ENCODE data around the gene AARS1.

DNA sequence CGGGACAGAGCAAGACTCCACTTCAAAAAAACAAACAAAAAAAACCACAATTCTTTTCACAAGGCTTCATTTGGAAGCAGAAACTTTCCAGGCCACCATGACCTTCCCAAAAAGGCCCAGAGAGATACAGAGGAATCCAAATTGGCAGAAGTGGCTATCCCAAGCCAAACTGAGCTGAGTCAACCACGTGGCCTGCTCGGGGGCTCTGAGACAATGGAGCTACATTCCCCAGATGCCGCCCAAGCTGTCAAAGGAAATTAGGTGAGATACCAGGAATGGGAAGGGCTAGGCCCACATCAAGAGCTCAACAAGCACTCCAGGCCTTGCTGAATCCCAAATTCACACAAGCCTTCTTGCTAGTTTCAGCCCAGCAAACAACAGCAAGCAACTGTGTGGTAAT is 31.9 kb downstream of the AARS1 start:
- TF ChIP-seq EZH2phosphoT487 (IDR thresholded peaks at IDR 0.05; ENCODE audit: low read depth, severe bottlenecking, unreplicated experiment), result no peak
- TF ChIP-seq EZH2 (IDR thresholded peaks at IDR 0.05; ENCODE audit: borderline replicate concordance), result no peak
- TF ChIP-seq, protein P1, sequence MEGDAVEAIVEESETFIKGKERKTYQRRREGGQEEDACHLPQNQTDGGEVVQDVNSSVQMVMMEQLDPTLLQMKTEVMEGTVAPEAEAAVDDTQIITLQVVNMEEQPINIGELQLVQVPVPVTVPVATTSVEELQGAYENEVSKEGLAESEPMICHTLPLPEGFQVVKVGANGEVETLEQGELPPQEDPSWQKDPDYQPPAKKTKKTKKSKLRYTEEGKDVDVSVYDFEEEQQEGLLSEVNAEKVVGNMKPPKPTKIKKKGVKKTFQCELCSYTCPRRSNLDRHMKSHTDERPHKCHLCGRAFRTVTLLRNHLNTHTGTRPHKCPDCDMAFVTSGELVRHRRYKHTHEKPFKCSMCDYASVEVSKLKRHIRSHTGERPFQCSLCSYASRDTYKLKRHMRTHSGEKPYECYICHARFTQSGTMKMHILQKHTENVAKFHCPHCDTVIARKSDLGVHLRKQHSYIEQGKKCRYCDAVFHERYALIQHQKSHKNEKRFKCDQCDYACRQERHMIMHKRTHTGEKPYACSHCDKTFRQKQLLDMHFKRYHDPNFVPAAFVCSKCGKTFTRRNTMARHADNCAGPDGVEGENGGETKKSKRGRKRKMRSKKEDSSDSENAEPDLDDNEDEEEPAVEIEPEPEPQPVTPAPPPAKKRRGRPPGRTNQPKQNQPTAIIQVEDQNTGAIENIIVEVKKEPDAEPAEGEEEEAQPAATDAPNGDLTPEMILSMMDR (IDR thresholded peaks at IDR 0.05; ENCODE audit: poor library complexity), result no peak

All from hepatocyte (in vitro differentiated cells).